Fibroblast of skin of left quadriceps (primary cell): ENCODE results near the gene DDX18.
"Not testable (repeated sequence)": the region's sequence is repeated elsewhere in the genome, so short reads cannot be mapped to it uniquely, and the experiment has no call there.

Source experiments
- DNase-seq, 2 experiments: peaks; one replicate each; pipeline ENCODE4 v3.0.0-alpha.2; 2013; ENCODE audit warnings: low read depth in 2 of 2

DDX18 gene

GRCh38 chr2:117814417-117815264, at the start of gene DDX18:
TSS of gene DDX18 (plus strand) at chr2:117814691. CDS start at chr2:117814778, 87 bp downstream.
- DNase-seq = peak; percentile 97

DNA sequence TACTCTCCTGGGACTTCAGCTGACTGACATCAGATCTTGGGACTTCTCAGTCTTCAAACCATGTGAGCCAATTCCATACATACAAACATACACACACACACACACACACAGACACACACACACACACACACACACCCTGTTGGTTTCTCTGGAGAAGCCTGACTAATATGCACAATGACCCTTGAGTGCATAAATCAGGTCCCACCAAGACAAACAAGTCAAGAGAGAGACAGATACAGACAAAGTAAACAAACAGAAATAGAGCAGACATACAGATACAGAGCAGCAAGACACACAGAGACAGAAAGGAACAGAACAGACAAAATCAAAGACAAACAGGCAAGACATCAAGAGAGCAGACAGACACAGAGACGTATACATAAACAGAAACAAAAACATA, 43.8 kb upstream of the DDX18 start:
- no peak for DNase-seq

DNA sequence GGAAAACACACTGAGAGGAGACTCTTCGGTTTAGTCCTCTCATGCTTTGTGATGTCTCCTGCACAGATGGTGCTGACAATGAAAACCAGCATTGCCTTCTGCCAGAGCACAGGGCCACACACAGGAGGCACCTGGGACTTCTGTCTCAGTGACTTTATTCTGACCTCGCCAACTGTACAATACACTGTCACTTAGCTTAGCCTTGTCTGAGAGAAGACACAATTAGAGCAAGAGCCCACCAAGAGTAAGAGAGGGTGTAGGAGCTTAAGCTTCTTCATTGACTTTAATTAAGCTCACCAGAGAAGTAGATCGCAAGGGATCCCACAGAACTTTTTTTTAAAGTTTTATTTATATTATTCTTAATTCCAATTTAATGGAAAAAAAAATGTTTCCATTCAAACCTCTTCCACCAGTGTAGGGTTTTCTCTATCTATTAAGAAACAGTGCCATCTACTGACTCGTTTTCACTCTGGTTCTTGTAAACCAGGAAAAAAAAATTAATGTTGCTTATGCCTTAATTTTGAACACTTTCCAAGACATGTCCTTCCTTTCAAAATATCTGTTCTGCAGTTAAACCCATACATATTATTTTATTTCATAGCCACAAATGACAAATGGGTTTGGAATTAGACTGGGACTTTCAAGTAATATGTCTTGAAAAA, 42.4 kb upstream of the DDX18 start:
- DNase-seq = no peak

GRCh38 chr2:117774716-117775115, 39.8 kb upstream of the DDX18 start:
- DNase-seq = no peak

GRCh38 chr2:117775703-117776219, 38.7 kb upstream of the DDX18 start:
- DNase-seq = no peak

- no peak for DNase-seq
Observed at GRCh38 chr2:117776888-117777287, 37.6 kb upstream of the DDX18 start.

- DNase-seq = no peak
Observed at GRCh38 chr2:117785740-117786139, 28.8 kb upstream of the DDX18 start.

- no peak for DNase-seq
Observed at GRCh38 chr2:117786520-117786919, 28.0 kb upstream of the DDX18 start.

DNA sequence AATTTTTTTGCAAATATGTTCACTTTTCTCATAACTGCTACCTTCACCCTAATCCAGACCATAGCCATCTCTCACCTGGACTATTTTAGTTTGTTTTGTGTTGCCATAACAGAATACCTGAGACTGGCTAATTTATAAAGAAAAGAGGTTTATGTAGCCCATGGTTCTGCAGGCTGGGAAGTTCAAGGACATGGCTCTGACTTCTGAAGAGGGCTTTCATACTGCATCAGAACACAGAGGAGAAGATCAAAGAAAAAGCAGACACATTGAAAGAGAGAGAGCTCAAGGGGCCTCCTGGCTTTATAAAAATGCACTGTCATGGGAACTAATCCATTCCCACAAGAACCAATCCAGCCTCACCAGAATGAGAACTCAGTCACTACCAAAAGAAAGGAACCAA, 25.0 kb upstream of the DDX18 start:
- DNase-seq = no peak

DNA sequence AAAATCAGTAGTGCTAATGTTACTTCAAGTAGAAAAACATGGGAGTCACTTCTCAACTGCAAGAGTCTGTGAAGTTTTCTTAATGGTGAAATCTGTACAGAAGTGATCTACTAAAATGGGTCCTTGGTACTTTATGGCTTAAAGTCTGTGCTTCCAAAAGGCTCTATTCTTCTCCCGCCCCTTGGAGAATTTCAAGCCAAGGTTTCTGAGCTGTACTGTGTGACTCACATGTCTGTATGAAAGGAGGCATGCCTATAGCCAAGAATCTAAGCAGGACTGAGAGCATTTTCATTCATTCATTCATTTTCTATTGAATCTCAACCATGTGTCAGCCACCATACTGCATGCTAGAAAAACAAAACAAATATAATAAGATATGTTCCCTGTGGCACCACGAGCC, 19.8 kb upstream of the DDX18 start:
- DNase-seq = no peak

GRCh38 chr2:117801826-117802225, 12.7 kb upstream of the DDX18 start:
- peak; percentile 35 to 41 for DNase-seq

GRCh38 chr2:117803644-117804325, 10.7 kb upstream of the DDX18 start:
- not testable (repeated sequence) for DNase-seq

GRCh38 chr2:117812443-117812842, 2.0 kb upstream of the DDX18 start:
- no peak for DNase-seq

DNA sequence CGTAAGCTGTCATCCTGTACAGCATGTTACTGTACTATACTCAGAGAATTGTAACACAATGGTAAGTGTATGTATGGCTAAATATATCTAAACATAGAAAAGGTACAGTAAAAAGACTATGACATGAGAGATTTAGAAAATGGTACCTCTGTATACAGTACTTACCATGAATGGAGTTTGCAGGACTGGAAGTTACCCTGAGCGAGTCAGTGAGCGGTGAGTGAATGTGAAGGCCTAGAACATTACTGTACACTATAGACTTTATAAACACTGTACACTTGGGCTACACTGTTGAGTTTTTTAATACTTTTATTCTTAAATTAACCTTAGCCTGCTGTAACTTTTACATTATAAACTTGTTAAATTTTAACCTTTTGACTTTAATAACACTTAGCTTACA, 1.5 kb downstream of the DDX18 start:
- DNase-seq = no peak

DNA sequence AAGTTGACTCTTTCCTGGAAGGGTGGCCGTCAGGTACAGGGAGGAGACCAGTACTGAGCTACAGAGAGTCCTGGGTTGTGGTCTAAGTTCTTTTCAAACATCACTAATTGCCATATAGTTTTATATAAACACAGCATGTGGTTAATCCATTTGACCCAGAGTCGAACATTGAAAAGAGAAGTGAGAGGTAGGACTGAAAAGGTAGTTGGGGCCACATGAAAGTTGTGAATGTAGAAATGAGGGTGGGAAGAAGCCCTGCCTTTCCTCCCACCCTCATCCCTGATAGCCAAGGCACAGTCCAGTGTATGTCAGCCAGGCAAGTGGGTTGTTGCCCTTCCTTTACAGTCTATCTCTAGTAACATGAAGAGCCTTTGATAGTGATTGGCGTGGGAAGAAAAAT, 4.4 kb downstream of the DDX18 start:
- no peak for DNase-seq

DNA sequence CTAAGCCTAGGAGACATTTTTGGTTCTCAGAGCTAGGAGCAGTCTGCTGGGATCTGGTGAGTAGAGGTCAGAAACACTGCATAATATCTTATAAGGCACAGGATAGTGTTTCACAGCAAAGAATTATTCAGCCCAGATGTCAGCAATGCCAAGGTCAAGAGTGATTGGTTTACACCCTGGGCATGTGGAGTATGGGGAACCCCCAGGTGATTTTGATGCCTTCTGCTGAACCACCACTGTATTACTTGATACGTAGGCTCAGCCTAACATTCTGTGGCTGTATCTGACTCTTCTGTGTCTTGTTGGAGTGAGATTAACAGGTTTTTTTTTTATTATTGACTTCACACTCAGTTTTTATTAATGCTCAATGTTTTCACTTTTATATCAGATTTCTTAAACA, 6.0 kb downstream of the DDX18 start:
- no peak for DNase-seq

DNA sequence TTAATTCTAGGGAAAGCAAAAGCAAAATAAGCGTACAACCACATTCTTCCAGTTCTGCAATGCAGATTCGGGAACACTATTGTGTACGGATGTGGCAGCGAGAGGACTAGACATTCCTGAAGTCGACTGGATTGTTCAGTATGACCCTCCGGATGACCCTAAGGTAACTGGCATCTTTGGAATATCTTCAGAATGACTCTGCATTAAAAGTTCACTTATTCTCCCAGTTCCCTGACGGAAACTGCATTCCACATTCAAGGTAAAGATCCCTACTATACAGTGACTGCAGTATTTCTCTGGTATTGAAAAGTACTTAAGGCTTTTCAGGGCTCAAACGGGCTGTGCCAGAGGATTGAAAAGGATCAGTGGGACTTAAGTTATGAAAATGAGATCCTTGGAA, 10.9 kb downstream of the DDX18 start:
- DNase-seq = no peak

DNA sequence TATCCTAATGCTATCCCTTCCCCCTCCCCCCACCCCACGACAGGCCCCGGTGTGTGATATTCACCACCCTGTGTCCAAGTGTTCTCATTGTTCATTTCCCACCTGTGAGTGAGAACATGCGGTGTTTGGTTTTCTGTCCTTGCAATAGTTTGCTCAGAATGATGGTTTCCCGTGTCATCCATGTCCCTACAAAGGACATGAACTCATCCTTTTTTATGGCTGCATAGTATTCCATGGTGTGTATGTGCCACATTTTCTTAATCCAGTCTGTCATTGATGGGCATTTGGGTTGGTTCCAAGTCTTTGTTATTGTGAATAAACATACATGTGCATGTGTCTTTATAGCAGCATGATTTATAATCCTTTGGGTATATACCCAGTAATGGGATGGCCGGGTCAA, 13.0 kb downstream of the DDX18 start:
- not testable (repeated sequence) for DNase-seq

- DNase-seq = no peak
Observed at GRCh38 chr2:117828870-117829269, 14.4 kb downstream of the DDX18 start.

DNA sequence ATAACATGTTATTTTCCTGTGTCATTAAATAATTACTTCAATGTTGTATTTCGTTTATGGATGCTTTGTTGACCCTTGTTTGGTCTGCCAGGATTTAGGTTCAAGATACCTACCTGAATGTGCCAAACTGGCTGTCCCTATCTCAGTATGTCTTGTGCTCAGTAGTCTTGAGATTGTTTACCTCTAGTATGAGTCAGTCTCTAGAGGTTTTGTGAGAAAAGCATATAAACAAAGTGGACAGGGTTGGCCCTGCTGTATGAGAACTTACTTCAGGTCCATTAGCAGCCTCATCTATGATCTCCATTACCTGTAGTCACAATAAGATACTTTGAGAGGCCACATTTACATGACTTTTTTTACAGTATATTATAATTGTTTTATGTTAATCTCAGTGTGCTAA, 17.8 kb downstream of the DDX18 start:
- DNase-seq = no peak

- DNase-seq = no peak
Observed at GRCh38 chr2:117832905-117833613, 18.6 kb downstream of the DDX18 start.

DNA sequence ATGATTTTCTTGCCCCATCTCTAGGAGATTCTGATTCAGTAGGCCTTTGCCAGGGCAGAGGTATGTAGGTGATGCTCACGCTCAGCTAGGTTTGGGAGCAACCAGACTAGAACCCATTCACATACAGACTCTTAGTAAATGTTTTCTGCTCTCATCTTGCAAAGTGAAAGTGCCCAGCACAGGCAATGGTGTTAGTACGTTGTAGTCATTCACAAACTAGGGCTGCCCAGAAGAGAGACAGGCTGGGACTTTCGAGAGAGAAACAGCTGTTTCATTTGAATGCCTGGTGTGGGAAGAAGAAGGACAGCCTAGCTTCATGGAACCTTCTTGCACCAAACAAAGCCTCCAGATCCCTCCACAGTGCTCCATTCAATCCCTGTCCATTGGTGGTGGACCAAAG, 19.4 kb downstream of the DDX18 start:
- no peak for DNase-seq
